Endodermal cell (in vitro differentiated cells): ENCODE measurements around the gene HSF2BP. TPM values are rescaled to one million over a fixed set of nuclear protein-coding genes. Genes with fewer than 3 reads are reported as not detected.
"Not testable (repeated sequence)": the region's sequence is repeated elsewhere in the genome, so short reads cannot be mapped to it uniquely, and the experiment has no call there.

ENCODE experiments used
- DNase-seq: peaks from one replicate; pipeline ENCODE4 v3.0.0-alpha.2; 2017
- H3K27ac ChIP-seq: 2 replicates; pipeline ENCODE4 v1.5.1; 2013; ENCODE audit warnings: mild to moderate bottlenecking, low read depth, low read length, moderate library complexity
- H3K27me3 ChIP-seq: 2 replicates; pipeline ENCODE4 v1.6.1; 2013; ENCODE audit warnings: mild to moderate bottlenecking, low read length, moderate library complexity; ENCODE audit not compliant: insufficient read depth, control insufficient read depth, poor library complexity, severe bottlenecking
- H3K36me3 ChIP-seq: 2 replicates; pipeline ENCODE4 v1.7.0; 2013; ENCODE audit warnings: mild to moderate bottlenecking, low read length, moderate library complexity; ENCODE audit not compliant: control insufficient read depth, insufficient read depth
- H3K4me1 ChIP-seq: one replicate; pipeline ENCODE4 v1.7.0; 2013; ENCODE audit warnings: low read length; ENCODE audit not compliant: control insufficient read depth, insufficient read depth
- H3K4me3 ChIP-seq: 2 replicates; pipeline ENCODE4 v1.5.1; 2013; ENCODE audit warnings: mild to moderate bottlenecking, low read length, moderate library complexity
- H3K9ac ChIP-seq: 2 replicates; pipeline ENCODE4 v1.6.1; 2013; ENCODE audit warnings: mild to moderate bottlenecking, low read length, moderate library complexity; ENCODE audit not compliant: poor library complexity, severe bottlenecking; ENCODE audit errors: extremely low read depth
- H3K9me3 ChIP-seq: 2 replicates; pipeline ENCODE4 v1.6.1; 2013; ENCODE audit warnings: mild to moderate bottlenecking, low read length, moderate library complexity; ENCODE audit not compliant: control insufficient read depth
- H3K27ac Mint-ChIP-seq: 2 replicates; pipeline ENCODE4 v1.8.0; 2020; ENCODE audit warnings: mixed read lengths
- H3K27me3 Mint-ChIP-seq: 2 replicates; pipeline ENCODE4 v1.8.0; 2021; ENCODE audit warnings: mild to moderate bottlenecking, mixed read lengths; ENCODE audit not compliant: insufficient read depth
- H3K36me3 Mint-ChIP-seq: 2 replicates; pipeline ENCODE4 v1.8.0; 2020; ENCODE audit warnings: low read depth, mixed read lengths
- H3K4me1 Mint-ChIP-seq: 2 replicates; pipeline ENCODE4 v1.8.0; 2020; ENCODE audit warnings: mixed read lengths
- H3K4me3 Mint-ChIP-seq: 2 replicates; pipeline ENCODE4 v1.8.0; 2020; ENCODE audit warnings: mild to moderate bottlenecking, moderate library complexity, mixed read lengths
- H3K9me3 Mint-ChIP-seq: 2 replicates; pipeline ENCODE4 v1.8.0; 2020; ENCODE audit warnings: mild to moderate bottlenecking, mixed read lengths
- CTCF ChIP-seq: fragments of 200-600 bp; sonication (generic); conservative IDR thresholded peaks from 2 replicates; pipeline ENCODE4 v1.5.0; 2021; ENCODE audit warnings: antibody characterized with exemption, mild to moderate bottlenecking
- WGBS, 2 experiments: methylation state at CpG; one replicate each; pipeline versions ENCODE4 v1.1.5 to v1.1.7; 2013; ENCODE audit warnings: missing lambda C conversion rate in 2 of 2, mixed read lengths in 1 of 2; ENCODE audit not compliant: insufficient coverage in 1 of 2, insufficient read length in 1 of 2; 5-methylcytosine and 5-hydroxymethylcytosine counted together
- total RNA-seq, 2 donors: library from RNA; stranded (reverse); fragmentation: NEBNext Ultra II Directional in 1 of 2; extraction: Animal tissue kit (Norgen Biotek cat#: 25700) in 1 of 2; gene quantifications; 2 replicates in 1 of 2; 3 replicates in 1 of 2; pipeline ENCODE4 v1.2.1, GENCODE V29; 2021

The HSF2BP gene
- total RNA-seq, 2 donors from 2014 or later = 1.7 to 1.9 TPM

- H3K4me1 ChIP-seq = no peaks in the 10 kb centered on the region
- no peaks in the 10 kb centered on the region for H3K27me3 ChIP-seq
- TF ChIP-seq CTCF = no peak
- Mint-ChIP-seq H3K4me1 (no peaks in the 10 kb centered on the region), H3K36me3 (no peaks in the 10 kb centered on the region), H3K9me3 (no peaks in the 10 kb centered on the region), H3K27ac (no peak overlapping the region), H3K4me3 (no peak overlapping the region), H3K27me3 (peaks cover 3% of the 10 kb centered on the region)
- no peak overlapping the region for H3K9ac ChIP-seq
- no peak for DNase-seq
- no peaks in the 10 kb centered on the region for H3K9me3 ChIP-seq
- H3K36me3 ChIP-seq = no peaks in the 10 kb centered on the region
- no peak overlapping the region for H3K4me3 ChIP-seq
- H3K27ac ChIP-seq = no peak overlapping the region
- WGBS, 2 experiments = 91 to 95% methylated on average over 2 to 5 of the region's 5 CpGs
Observed at GRCh38 chr21:43572446-43572845, 86.8 kb downstream of the HSF2BP start.

- H3K4me3 Mint-ChIP-seq = no peak overlapping the region
- no peaks in the 10 kb centered on the region for H3K27me3 ChIP-seq
- no peak for TF ChIP-seq CTCF
- no peak for DNase-seq
- WGBS, 2 experiments = 90 to 91% methylated on average over 6 of the region's 6 CpGs
- peaks cover 3% of the 10 kb centered on the region for H3K27me3 Mint-ChIP-seq
- no peaks in the 10 kb centered on the region for H3K9me3 Mint-ChIP-seq
- H3K4me3 ChIP-seq = no peak overlapping the region
- H3K9ac ChIP-seq = no peak overlapping the region
- no peak overlapping the region for H3K27ac Mint-ChIP-seq
- no peaks in the 10 kb centered on the region for H3K36me3 ChIP-seq
- H3K4me1 Mint-ChIP-seq = no peaks in the 10 kb centered on the region
- H3K4me1 ChIP-seq = no peaks in the 10 kb centered on the region
- no peak overlapping the region for H3K27ac ChIP-seq
- no peaks in the 10 kb centered on the region for H3K36me3 Mint-ChIP-seq
- no peaks in the 10 kb centered on the region for H3K9me3 ChIP-seq
Observed at GRCh38 chr21:43571976-43572375, 87.3 kb downstream of the HSF2BP start.

DNA sequence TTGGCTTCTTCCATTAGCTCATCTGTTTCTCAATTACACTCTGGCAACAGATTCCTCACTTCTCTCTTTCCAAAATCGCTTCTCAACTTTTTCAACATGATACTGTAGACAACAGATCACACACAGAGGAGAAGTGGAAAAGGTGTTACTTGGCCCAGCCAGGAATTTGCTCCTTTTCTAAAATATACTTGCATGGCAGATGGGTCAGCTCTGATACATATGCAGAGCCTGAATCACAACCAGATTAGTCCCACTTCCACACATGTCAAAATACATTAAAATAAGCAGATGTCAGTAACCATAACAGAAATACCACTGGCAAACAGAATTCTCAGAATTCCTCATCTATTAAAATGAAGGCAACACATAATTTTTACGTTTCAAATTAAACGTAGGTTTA lies 89.1 kb downstream of the HSF2BP start:
- H3K27me3 Mint-ChIP-seq, H3K9me3 ChIP-seq, H3K4me1 Mint-ChIP-seq, H3K9me3 Mint-ChIP-seq, DNase-seq, H3K4me3 ChIP-seq, H3K27ac Mint-ChIP-seq, H3K27me3 ChIP-seq, H3K36me3 Mint-ChIP-seq, H3K36me3 ChIP-seq, H3K27ac ChIP-seq, H3K9ac ChIP-seq, H3K4me3 Mint-ChIP-seq, H3K4me1 ChIP-seq: not testable (repeated sequence)
- no CpG with 5 or more reads among the region's 3 CpGs for WGBS, 2 experiments

GRCh38 chr21:43562451-43562850 lies 96.8 kb downstream of the HSF2BP start:
- not testable (repeated sequence) for H3K27ac Mint-ChIP-seq, H3K27me3 ChIP-seq, H3K9me3 ChIP-seq, H3K4me1 ChIP-seq, H3K27ac ChIP-seq, H3K27me3 Mint-ChIP-seq, H3K36me3 Mint-ChIP-seq, H3K4me3 Mint-ChIP-seq, H3K9ac ChIP-seq, H3K4me1 Mint-ChIP-seq, H3K9me3 Mint-ChIP-seq, H3K4me3 ChIP-seq, DNase-seq, H3K36me3 ChIP-seq
- WGBS, 2 experiments = no CpG with 5 or more reads among the region's 5 CpGs

- H3K27me3 Mint-ChIP-seq, H3K9me3 Mint-ChIP-seq, H3K9me3 ChIP-seq, H3K27ac Mint-ChIP-seq, H3K9ac ChIP-seq, H3K27me3 ChIP-seq, H3K27ac ChIP-seq, DNase-seq, H3K4me3 Mint-ChIP-seq, H3K4me1 ChIP-seq, H3K36me3 Mint-ChIP-seq, H3K36me3 ChIP-seq, H3K4me1 Mint-ChIP-seq, H3K4me3 ChIP-seq: not testable (repeated sequence)
- no CpG with 5 or more reads among the region's 2 CpGs for WGBS, 2 experiments
Observed at GRCh38 chr21:43540561-43540960, 118.7 kb downstream of the HSF2BP start.

GRCh38 chr21:43522495-43523131 lies 136.7 kb downstream of the HSF2BP start:
- not testable (repeated sequence) for H3K27me3 Mint-ChIP-seq, H3K36me3 Mint-ChIP-seq, H3K4me1 Mint-ChIP-seq, DNase-seq, H3K27ac ChIP-seq, H3K4me3 ChIP-seq, H3K9me3 ChIP-seq, H3K36me3 ChIP-seq, H3K4me3 Mint-ChIP-seq, H3K27ac Mint-ChIP-seq, H3K4me1 ChIP-seq, H3K9ac ChIP-seq, H3K9me3 Mint-ChIP-seq, H3K27me3 ChIP-seq
- no CpG with 5 or more reads among the region's 8 CpGs for WGBS, 2 experiments
